ENCODE results near the gene PPP2R3A.

Gene PPP2R3A

DNA sequence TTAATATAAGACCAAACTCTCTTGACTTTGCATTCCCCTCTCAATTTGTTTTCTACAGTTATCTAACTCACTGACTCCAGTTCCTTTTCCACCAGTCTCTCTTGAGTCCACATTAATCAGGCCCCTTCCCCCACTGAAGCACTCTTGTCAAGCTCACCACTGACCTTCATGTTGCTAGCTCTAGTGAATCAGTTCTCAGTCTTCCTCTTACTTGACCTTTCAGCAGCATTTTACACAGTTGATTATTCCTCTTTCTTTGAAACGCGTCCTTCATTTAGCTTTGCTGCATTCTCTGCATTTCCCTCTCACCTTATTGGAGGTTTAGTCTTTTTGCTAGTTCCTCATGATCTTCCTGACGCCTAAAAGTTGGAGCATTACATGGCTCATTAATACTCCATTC lies 8.3 kb downstream of the PPP2R3A start:
- TF ChIP-seq, protein P1, sequence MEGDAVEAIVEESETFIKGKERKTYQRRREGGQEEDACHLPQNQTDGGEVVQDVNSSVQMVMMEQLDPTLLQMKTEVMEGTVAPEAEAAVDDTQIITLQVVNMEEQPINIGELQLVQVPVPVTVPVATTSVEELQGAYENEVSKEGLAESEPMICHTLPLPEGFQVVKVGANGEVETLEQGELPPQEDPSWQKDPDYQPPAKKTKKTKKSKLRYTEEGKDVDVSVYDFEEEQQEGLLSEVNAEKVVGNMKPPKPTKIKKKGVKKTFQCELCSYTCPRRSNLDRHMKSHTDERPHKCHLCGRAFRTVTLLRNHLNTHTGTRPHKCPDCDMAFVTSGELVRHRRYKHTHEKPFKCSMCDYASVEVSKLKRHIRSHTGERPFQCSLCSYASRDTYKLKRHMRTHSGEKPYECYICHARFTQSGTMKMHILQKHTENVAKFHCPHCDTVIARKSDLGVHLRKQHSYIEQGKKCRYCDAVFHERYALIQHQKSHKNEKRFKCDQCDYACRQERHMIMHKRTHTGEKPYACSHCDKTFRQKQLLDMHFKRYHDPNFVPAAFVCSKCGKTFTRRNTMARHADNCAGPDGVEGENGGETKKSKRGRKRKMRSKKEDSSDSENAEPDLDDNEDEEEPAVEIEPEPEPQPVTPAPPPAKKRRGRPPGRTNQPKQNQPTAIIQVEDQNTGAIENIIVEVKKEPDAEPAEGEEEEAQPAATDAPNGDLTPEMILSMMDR (IDR thresholded peaks at IDR 0.05; ENCODE audit: extremely low read depth, missing control alignments): no peak
- DNase-seq (ENCODE audit: low spot score): no peak

DNA sequence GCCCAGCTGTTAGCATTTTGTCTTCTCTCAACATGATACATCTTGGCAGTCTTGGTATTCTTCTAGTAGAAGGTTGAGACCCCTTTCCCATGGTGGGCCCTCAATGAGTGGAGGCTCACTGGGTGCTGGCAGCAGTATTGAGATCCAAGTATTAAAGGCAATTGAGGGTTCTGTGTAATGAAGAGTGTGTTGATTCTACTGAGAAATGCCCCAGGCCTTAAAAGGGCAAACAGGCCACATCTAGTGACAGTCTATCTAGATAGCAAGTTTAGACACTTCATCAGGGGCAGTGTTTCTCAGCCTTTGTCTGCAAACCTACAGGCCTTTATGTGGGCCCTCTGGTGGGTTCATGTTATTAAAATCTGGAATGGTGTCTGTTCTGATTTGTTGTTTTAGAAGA lies 9.5 kb downstream of the PPP2R3A start:
- DNase-seq (ENCODE audit: low spot score): no peak
- TF ChIP-seq, protein P1 (IDR thresholded peaks at IDR 0.05; ENCODE audit: extremely low read depth, missing control alignments): no peak

DNA sequence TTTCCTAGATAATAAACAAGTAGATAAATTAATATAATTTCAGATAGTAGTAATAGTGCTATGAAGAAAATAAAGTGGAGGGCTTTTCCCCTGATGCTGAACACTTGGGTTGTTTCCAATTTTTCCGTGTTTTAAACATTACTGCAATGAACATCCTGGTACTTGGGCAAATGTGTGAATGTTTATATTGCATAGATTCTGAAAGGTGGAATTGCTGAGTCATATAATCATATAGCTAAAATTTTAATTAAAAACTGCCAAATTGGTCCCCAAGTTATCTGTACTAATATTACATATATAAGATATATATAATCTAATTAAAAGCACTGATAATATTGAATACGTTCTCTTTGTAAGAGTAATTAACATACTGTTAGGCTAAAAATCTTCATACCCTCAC lies 10.0 kb downstream of the PPP2R3A start:
- no peak for DNase-seq (ENCODE audit: low spot score)
- TF ChIP-seq, protein P1 (IDR thresholded peaks at IDR 0.05; ENCODE audit: extremely low read depth, missing control alignments): no peak

DNA sequence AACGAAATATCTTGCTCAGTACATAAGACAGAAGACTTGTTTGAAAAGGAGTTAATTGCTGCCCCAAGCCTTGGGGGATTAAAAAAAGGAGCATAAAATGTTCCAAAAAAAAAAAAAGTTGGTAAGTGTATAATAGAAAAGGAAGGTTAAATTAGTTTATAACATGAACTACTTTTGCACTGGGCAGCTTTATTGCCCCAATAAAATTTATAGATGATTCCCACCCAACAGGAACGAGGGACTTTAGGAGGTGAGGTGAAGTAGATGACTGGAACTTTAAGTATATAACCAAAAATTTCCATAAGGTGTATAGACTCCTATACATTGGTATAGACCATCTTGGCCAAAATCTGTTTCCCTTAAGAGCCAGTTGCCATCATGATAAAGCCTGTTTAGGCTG lies 14.8 kb downstream of the PPP2R3A start:
- no peak for DNase-seq (ENCODE audit: low spot score)

DNA sequence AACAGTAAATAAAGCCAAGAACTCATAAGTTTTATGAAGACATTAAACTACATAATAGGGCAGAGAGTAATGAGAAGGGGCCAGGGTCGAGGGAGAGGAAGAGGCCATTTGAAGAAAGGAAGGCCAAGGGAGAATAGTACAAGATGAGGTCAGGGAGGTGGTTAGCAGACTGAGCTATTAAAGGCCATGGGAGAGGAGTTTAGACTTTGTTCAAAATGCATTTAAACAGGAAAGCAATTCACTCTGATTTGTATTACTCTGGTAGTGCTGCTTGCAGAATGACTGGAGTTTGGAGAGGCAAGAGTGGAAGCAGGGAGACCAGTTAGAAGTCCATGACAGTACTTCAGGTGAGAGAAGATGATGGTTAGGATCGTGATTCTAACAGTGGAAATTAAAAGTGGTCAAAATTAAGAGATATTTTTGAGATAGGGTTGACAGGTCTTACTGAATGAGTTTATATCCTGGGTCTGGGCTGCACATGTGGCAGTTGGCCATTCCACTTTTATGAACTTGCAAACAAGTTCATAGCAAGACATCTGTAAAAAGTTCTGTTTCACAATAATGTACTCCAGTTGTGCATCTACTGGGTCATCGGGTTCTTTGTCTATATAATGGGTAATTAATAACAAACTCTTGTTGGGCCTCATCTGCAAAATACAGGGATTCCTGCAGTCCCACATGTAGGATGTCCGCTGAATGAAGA lies 16.3 kb downstream of the PPP2R3A start:
- TF ChIP-seq, protein P1 (IDR thresholded peaks at IDR 0.05; ENCODE audit: extremely low read depth, missing control alignments): no peak
- DNase-seq (ENCODE audit: low spot score): no peak

More for the DNA sequence above, 14.8 kb downstream of the PPP2R3A start:
- TF ChIP-seq, protein P1 (IDR thresholded peaks at IDR 0.05; ENCODE audit: extremely low read depth, missing control alignments): no peak

DNA sequence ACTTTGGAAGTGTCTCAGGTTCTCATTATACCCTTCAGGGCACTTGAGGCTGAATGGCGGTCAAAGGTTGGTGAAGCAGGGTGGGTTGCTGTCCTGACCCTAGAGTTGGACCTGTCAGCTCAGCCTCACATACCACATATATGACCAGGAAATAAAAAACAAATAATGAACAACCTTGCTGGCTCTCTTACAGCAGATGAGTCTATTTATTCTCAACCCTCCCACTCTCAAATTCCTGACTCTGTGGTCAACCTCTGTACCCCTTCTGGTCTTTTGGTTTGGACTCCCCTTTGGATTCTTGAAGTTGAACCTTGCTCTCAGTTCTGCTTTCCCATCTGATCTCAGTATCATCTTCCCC lies 16.9 kb downstream of the PPP2R3A start:
- DNase-seq (ENCODE audit: low spot score): no peak
- TF ChIP-seq, protein P1 (IDR thresholded peaks at IDR 0.05; ENCODE audit: extremely low read depth, missing control alignments): no peak

DNA sequence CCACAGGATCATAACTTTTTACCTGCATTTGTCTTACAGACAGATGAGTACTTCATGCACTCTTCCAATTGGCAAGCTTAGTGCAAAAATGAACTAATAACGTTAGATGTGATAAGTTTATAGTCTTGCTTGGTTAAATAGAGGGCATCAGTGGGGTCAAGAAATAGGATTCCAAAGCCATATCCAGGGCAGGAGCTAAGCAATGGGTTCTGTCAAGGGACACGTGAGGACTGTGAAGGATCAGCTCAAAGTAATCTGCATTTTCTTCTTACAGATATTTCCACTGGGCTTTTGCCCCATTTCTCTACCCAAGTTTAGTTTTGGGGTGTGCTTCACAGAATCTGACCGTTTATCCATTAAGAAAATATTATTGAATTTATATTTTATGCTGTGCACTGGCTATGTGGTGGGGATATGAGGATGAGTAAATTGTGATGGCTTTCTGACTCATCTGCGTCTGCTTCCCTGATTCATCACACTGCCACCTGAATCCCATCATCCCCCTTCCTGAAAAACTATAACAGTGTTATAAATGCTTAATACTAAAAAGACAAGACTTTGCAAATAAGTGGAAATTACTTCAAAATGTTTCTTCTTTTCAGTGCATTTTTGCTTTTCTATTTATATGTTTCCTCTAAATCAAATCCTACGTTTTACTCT lies 17.5 kb downstream of the PPP2R3A start:
- no peak for DNase-seq (ENCODE audit: low spot score)
- TF ChIP-seq, protein P1 (IDR thresholded peaks at IDR 0.05; ENCODE audit: extremely low read depth, missing control alignments): no peak

All from GM20000 (cell line).